Skeletal muscle satellite cell (primary cell): ENCODE measurements around the gene CA9.

Experiments used
- H3K27me3 ChIP-seq: 2 replicates; pipeline ENCODE4 v1.7.0; 2013; ENCODE audit warnings: low read length; ENCODE audit not compliant: control insufficient read depth, insufficient read depth
- H3K36me3 ChIP-seq: 2 replicates; pipeline ENCODE4 v1.7.0; 2013; ENCODE audit warnings: mild to moderate bottlenecking, control low read depth, low read length; ENCODE audit not compliant: insufficient read depth
- H3K4me1 ChIP-seq: 2 replicates; pipeline ENCODE4 v1.7.0; 2013; ENCODE audit warnings: low read length; ENCODE audit not compliant: control insufficient read depth, insufficient read depth
- H3K4me2 ChIP-seq: 2 replicates; pipeline ENCODE4 v1.7.0; 2013; ENCODE audit warnings: mild to moderate bottlenecking, low read length
- H3K4me3 ChIP-seq: 2 replicates; pipeline ENCODE4 v1.7.0; 2013; ENCODE audit warnings: low read length
- H3K9ac ChIP-seq: 2 replicates; pipeline ENCODE4 v1.7.0; 2013; ENCODE audit warnings: mild to moderate bottlenecking, low read depth, low read length, moderate library complexity
- H3K9me3 ChIP-seq: replicated peaks from 2 replicates; pipeline ENCODE4 v1.7.0; 2013; ENCODE audit warnings: mild to moderate bottlenecking, control low read depth, low read length

CA9 gene

DNA sequence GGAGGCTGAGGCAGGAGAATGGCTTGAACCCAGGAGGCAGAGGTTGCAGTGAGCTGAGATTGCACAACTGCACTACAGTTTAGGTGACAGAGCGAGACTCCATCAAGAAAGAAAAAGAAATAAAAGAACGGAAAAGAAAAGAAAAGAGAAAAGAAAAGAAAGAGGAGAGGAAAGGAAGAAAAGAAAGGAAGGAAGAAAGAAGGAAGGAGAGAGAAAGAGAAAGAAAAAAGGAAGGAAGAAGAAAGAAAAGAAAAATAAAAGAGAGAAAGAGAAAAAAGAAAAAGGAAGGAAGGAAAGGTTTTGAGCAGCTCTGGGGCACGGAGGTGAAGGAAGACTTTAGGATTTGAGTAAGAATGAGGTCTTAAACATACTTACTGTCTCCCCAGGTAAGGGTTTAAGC, 39.9 kb downstream of the CA9 start:
- Histone ChIP-seq H3K27me3 (no peaks in the 10 kb centered on the region), H3K36me3 (peaks cover 88% of the 10 kb centered on the region), H3K4me1 (no peaks in the 10 kb centered on the region), H3K4me3 (no peak overlapping the region), H3K9me3 (no peaks in the 10 kb centered on the region), H3K4me2 (no peak overlapping the region), H3K9ac (no peak overlapping the region)

DNA sequence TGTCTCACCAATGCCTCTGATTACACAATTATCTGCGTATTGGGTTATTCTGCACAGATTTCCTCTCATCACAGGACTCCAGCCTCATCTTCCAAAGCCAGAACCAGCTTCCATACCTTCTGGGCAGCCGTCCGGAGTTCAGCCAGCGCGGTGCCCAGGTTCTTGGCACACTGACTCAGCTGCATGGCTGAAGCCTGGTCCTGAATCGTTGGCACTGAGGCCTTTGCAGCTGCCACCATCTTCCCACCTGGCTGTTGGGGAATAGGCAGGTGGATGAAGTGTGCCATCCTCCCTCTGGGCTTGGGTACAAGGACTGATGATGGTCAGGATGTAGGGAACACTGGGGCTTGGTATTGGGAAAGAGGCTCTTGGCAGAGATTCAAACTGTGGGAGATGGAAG, 40.4 kb downstream of the CA9 start:
- Histone ChIP-seq H3K4me2 (no peak overlapping the region), H3K4me3 (no peak overlapping the region), H3K9me3 (no peaks in the 10 kb centered on the region), H3K27me3 (no peaks in the 10 kb centered on the region), H3K9ac (no peak overlapping the region), H3K4me1 (no peaks in the 10 kb centered on the region), H3K36me3 (peaks cover 88% of the 10 kb centered on the region)

DNA sequence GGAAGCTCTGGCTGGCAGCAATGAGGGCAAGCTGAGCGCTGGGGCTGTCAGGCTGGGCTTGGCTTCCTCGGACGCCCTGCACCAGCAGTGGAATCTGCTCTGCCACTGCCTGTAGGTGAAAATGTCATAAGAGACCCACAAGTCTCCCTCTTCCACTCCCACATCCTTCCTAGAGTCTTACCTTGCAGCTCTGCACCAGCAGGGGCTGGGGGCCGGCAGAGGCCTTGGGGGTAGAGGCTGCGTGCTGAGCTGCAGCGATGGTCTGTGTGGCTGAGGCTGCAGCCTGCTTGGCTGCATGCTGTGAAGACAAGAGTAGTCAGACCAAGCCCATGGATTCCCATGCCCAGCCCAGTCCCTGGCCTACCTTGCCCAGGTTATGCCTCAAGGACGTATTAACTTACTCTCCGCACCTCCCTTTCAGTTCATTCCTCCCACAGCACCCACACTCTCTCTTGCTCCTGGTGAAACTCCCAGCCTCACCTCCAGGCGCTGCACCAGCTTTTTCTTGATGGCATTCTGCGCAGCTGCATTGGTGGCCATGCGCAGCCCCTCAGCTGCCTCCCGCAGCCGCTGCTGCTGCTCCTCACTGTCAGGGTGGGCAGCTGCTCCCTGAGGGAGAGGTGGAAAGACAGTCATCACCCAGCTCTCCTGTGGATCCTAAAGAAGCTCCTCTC, 41.0 kb downstream of the CA9 start:
- Histone ChIP-seq H3K4me2 (no peak overlapping the region), H3K4me3 (no peak overlapping the region), H3K4me1 (no peaks in the 10 kb centered on the region), H3K27me3 (no peaks in the 10 kb centered on the region), H3K9me3 (no peaks in the 10 kb centered on the region), H3K9ac (no peak overlapping the region), H3K36me3 (peaks cover 91% of the 10 kb centered on the region)

DNA sequence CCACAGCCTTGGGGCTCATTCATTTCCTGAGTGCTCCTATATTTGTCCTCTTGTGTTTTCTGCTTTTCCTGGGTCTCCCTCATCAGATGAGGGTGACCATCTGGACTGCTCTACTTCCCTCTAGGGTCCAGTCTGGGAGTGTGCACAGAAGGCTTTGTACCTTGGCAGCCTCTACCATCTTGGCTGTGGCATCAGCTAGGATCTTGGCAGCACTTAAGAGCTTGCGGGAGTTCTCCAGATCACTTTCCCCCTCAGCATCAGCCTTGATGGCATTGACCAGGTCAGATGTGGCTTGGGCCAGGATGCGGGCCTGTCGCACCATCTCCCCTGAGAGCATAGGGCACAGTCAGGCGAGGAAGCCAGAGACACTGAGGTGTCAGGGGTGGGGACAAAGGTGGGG, 42.5 kb downstream of the CA9 start:
- no peak overlapping the region for H3K9ac ChIP-seq
- no peaks in the 10 kb centered on the region for H3K9me3 ChIP-seq
- peaks cover 94% of the 10 kb centered on the region for H3K36me3 ChIP-seq
- no peaks in the 10 kb centered on the region for H3K4me1 ChIP-seq
- no peak overlapping the region for H3K4me3 ChIP-seq
- no peak overlapping the region for H3K4me2 ChIP-seq
- no peaks in the 10 kb centered on the region for H3K27me3 ChIP-seq

DNA sequence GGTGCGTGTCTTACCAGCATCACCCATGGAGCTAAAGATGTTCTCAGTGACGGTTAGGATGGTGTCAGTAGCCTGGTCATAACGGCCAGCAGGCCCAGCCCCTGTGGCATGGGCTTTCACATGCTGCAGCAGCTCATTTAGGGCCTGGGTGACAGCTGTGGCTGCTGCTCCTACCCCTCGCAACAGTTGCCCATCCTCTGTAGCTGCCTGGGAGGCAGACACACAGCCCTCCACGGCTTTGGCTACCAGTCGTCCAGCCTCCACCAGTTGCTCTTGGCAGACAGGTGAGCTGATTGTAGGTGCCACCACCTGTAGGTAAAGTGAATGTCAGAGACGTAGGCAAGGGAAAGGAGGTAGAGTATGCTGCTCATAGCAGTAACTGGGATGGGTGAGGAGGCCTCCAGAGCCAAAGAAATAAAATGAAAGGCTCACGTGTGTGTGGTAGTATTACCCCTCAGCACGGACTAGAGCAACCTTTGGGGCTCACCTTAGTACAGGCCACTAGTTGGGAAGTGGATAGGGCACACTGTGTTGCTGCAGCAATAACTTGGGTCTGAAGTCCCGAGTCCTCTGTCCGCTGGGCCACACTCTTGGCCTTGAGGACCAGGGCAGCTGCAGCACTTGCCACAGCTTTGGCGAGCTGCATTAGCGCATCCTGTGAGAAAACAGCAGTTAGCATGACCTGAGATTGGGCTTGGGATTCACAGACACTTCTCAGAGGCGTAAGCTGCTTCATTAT, 43.6 kb downstream of the CA9 start:
- no peaks in the 10 kb centered on the region for H3K4me1 ChIP-seq
- H3K27me3 ChIP-seq: no peaks in the 10 kb centered on the region
- no peak overlapping the region for H3K4me2 ChIP-seq
- H3K9me3 ChIP-seq: no peaks in the 10 kb centered on the region
- peaks cover 94% of the 10 kb centered on the region for H3K36me3 ChIP-seq
- H3K4me3 ChIP-seq: no peak overlapping the region
- H3K9ac ChIP-seq: no peak overlapping the region

DNA sequence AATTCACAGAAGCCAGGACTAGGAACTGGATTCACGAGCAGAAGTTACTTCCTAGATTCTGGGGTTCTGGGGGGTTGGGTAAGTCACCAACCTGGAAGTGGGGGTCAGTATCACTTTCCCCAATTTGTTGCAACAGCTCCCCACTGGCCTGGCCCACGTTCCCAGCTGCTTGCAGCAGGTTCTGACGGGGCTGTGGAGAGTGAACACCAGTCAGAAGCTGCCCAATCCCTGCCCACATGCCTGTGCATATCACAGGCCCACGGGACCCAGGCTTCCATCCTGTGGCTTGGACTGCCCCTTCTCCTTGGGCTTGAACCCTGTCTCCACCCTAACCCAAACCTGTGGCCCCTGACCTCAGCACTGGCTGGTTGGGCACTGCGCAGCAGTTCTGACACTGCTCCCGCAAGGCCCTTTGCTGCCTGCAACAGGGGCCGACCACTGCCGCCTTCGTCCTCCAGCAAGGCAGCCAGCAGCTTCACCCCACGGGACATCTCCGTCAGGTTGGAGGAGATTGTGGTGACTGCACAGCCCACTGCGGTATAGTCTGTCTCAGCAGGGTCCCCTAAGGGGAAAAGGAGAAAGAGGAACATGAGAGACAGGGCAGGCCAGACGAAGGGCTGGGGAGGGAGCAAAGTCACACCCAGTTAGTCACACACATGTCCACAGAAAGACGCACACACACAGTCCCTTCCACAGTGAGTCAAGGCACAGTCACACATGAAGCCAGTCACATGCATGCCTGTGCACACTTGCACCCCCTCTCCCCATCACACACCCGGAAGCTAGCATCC, 45.2 kb downstream of the CA9 start:
- H3K9ac ChIP-seq: no peak overlapping the region
- no peak overlapping the region for H3K4me2 ChIP-seq
- H3K36me3 ChIP-seq: peaks cover 97% of the 10 kb centered on the region
- no peaks in the 10 kb centered on the region for H3K9me3 ChIP-seq
- no peaks in the 10 kb centered on the region for H3K4me1 ChIP-seq
- no peaks in the 10 kb centered on the region for H3K27me3 ChIP-seq
- no peak overlapping the region for H3K4me3 ChIP-seq

DNA sequence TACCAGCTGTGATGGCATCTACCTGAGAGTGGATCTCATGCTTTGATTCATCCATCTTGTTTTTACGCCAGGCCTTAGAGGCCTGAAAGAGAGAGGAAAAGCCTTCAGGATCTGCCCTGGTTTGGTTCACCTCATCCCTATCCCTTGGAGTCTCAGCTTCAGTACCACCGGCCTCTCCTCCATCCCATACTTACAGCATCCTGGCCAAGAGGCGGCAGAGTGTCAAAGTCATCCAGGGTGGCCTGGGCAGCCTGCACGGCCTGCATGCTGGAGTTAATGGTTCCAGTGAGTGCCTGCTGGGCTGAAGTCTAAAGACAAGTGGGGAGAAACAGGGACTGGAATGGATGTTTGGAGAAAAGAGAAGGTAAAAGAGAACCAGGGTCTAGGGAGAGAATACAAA, 45.8 kb downstream of the CA9 start:
- H3K9me3 ChIP-seq: no peaks in the 10 kb centered on the region
- no peak overlapping the region for H3K9ac ChIP-seq
- no peaks in the 10 kb centered on the region for H3K4me1 ChIP-seq
- no peaks in the 10 kb centered on the region for H3K27me3 ChIP-seq
- no peak overlapping the region for H3K4me3 ChIP-seq
- peaks cover 97% of the 10 kb centered on the region for H3K36me3 ChIP-seq
- H3K4me2 ChIP-seq: no peak overlapping the region

DNA sequence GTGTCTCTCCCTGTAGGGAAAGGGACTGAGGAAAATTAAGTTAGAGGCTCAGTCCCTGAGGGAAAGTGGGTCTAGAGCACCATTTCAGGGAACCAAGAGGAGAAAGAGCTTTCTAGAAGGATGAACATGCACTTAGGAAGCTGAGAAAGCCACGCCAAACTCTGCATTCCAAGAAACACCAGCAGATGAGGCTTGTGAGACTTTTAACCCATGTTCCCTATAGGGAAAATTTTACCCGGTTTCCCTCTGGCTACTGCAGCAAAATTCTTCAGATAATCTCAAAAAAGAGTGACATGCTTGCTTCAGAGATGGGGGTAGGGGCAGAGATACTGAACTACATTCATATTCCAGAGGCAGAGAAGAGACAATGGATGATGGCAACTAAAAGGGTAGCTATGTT, 49.7 kb downstream of the CA9 start:
- peaks cover 22% of the 10 kb centered on the region for H3K4me1 ChIP-seq
- H3K27me3 ChIP-seq: no peaks in the 10 kb centered on the region
- peaks cover 80% of the 10 kb centered on the region for H3K36me3 ChIP-seq
- no peaks in the 10 kb centered on the region for H3K9me3 ChIP-seq
- no peak overlapping the region for H3K4me2 ChIP-seq
- no peak overlapping the region for H3K4me3 ChIP-seq
- H3K9ac ChIP-seq: no peak overlapping the region

DNA sequence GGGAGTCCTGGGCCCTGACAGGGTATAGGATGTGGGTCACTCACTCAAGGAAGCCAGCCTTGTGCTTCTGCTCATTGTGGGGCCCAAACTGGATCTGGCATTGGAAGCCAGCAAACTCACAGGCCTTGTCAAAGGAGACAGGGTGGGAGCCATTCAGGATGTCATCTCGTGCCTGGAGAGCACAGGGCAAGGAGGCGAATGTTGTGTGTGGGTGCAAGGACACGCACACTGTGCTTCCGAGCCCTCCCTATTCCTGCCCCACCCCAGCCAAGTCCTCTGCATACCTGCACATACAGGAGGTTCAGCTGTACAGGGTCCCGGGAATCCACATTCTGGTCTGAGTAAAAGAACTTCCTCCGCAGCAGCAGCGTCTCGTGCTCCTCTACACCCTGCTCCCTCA, 50.2 kb downstream of the CA9 start:
- Histone ChIP-seq H3K9me3 (no peaks in the 10 kb centered on the region), H3K4me3 (no peak overlapping the region), H3K4me1 (peaks cover 27% of the 10 kb centered on the region), H3K4me2 (no peak overlapping the region), H3K27me3 (no peaks in the 10 kb centered on the region), H3K9ac (no peak overlapping the region), H3K36me3 (peaks cover 80% of the 10 kb centered on the region)

DNA sequence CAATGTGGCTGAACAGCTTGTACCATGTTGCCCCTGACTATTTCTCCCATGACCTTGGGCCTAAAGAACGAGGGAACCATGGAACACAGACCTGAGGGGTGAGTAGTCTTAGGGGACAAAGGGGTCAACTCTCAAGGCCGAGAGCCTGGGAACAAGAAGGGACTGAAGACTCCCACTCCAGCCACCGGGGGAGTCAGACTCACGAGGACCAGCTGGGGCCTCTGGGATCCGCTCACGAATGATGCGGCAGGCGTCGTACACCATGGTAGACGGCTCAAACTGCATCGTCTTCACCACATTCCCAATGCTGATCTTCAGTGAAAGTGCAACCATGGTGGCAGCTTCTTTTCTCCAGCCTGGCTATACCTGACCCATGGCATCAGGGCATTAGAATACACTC, 51.6 kb downstream of the CA9 start:
- no peaks in the 10 kb centered on the region for H3K27me3 ChIP-seq
- peaks cover 70% of the 10 kb centered on the region for H3K36me3 ChIP-seq
- no peak overlapping the region for H3K4me3 ChIP-seq
- no peaks in the 10 kb centered on the region for H3K9me3 ChIP-seq
- no peak overlapping the region for H3K9ac ChIP-seq
- no peak overlapping the region for H3K4me2 ChIP-seq
- H3K4me1 ChIP-seq: peaks cover 39% of the 10 kb centered on the region

DNA sequence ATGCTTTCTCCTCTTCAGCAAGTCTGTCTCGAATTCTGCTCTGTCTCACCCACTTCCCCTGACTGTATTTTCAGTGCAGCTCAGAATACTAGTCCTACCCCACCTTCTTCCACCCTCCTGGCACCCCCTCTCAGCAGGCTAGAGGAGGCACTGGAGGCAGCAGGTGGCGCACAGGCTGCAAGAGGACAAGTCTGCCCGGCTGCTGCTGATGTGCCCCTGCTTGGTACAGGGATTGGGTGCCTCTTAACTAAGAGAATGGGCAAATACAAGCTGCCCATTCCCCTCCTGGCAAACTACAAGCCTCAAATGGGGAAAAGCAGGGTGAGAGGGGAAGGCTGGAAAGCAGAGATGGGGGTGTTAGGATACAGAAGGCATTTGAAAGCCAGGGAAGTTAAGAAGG, 53.2 kb downstream of the CA9 start:
- H3K9ac ChIP-seq: peak overlapping the region; percentile 96
- no peaks in the 10 kb centered on the region for H3K9me3 ChIP-seq
- H3K4me2 ChIP-seq: peak overlapping the region; percentile 88
- H3K27me3 ChIP-seq: no peaks in the 10 kb centered on the region
- peaks cover 43% of the 10 kb centered on the region for H3K4me1 ChIP-seq
- H3K36me3 ChIP-seq: peaks cover 54% of the 10 kb centered on the region
- H3K4me3 ChIP-seq: peak overlapping the region; percentile 84
